Stimulated activated CD8-positive, alpha-beta memory T cell treated with anti-CD3 and anti-CD28 coated beads, Interleukin-12 subunit alpha, Interleukin-12 subunit beta, amount 100 ng/mL, for 24 hours (primary cell): Measurements from ENCODE around the gene TMEM203.

Experiments
- DNase-seq: peaks from one replicate; pipeline ENCODE4 v3.0.0-alpha.2; 2020; ENCODE audit errors: extremely low read depth

TMEM203 gene

GRCh38 chr9:137181680-137182079 is 23.8 kb downstream of the TMEM203 start:
- DNase-seq = no peak

DNA sequence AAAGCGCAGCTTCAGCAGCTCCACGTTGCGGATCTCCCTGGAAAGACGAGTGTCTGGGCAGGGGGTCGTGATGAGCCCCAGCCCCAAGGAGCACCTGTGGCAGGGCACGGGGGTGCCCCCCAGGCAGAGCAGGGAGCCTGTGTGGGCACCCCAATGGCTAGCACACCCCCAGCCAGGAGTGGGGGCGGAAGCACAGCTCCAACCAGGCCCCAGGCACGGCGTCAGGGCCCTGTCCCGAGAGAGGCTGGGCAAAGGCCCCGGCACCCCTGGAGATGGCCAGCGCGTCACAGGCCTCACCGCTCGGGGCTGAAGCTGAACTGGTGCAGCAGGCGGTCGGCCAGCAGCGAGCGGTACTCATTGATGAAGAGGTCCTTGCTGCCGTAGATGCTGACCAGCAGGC is 25.0 kb downstream of the TMEM203 start:
- DNase-seq = no peak

GRCh38 chr9:137179761-137180160 is 25.7 kb downstream of the TMEM203 start:
- DNase-seq = no peak

GRCh38 chr9:137178939-137179630 is 26.4 kb downstream of the TMEM203 start:
- no peak for DNase-seq

GRCh38 chr9:137178201-137178938 is 27.1 kb downstream of the TMEM203 start:
- DNase-seq = no peak

DNA sequence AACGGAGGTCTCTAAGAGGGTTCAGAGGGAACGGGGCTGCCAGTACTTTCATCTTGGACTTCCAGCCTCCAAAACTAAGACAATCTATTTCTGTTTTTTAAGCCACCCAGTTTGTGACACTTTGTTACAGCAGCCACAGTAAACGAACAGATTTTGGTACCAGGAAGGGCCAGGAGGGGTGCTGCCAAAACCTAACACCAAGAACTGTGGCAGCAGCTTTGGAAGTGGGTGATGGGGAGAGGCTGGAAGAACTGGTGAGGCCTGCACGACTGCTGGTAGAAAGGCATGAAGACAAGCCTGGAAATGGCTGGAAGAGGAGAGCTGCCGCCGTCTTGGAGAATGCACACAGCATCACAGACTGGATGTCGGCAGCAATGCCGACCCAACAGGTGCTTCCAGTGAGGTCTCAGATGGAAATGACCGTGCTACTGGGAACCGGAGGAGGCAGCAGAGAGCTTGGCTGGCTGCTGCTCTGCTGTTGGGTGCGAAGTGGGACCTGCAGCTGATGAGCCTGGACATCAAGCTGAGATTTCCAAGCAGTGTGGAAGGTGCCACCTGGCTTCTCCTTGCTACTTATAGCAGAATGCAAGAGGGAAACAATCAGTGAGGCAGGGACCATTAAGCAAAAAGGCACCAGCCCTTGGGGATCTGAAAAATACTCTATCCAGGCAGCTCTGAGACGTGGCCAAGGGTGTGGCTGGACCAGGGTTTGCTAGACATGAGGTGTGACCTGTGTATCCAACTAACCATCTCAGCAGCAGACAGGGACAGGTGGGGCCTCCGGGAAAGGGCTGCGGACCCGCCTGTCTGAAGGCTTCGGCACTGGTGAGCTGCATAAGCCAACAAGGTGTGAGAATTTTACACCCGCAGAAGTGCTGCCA is 28.9 kb downstream of the TMEM203 start:
- no peak for DNase-seq

DNA sequence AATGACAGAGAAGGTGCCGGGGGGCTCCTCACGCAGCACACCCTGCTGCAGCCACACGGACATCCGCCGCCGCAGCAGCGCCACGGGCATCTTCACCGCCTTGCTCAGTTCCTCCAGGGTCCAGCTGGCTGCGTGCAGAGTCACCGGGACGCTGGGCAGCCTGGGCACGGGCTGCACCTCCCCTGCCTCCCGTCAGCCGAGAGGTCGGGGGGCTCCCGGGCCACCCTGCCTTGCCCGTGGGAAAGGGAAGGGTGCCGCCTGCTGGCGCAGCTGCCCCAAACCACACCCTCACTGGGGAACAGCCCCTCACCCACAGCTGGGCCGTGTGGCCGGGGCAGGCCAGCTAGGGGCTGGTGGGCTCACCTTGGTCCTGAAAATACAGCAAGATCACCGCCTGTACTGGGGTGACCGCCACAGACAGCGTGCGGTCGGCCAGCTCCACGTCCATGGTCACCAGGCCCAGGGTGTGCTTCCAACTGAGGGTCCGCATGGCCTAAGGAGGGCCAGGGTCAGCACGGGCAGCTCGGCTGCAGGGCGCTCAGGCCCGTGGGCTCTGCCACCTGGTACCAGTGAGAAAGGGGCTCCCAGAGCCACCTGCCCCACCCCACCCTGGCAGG is 30.0 kb downstream of the TMEM203 start:
- no peak for DNase-seq

GRCh38 chr9:137174722-137175293 is 30.6 kb downstream of the TMEM203 start:
- no peak for DNase-seq

DNA sequence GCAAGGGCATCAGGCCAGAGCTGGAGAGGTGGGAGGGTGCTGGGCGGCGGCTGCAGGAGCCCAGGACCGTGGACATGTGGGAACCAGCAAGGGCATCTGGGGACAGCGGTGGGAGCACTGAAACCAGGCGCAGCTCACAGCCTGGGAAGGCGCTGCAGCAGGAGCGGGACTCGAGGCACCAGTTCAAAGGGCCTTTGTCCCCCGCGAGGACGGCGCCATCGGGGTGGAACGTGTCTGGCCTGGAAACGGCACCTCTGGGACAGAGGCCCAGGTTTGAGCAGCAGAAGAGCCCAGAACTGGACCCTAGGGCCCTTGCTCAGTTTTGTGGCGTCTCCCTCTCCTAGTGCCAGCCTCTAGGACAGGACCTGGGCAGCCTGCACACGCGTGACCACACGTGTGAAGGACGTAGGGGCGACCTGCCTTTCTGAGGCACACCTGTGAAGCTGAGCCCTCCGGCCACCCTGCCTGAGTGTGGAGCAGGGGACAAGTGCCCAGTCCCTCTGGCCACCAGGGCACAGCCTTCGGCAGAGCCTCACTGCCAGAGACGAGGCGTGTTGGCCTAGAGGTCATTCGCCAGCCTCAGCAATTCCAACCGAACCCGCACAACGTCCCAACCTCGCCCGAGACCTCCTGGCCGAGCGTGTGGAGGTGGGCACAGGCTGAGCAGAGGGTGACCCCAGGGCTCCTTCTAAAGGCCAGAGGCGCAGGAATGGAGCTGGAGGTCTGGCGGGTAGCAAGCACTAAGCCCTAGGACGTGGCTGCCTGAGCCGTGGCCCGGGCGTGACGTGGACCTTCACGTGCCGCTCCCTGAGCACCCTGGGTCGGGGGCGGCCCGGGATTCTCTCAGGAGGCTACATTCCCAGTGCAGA is 31.4 kb downstream of the TMEM203 start:
- no peak for DNase-seq

DNA sequence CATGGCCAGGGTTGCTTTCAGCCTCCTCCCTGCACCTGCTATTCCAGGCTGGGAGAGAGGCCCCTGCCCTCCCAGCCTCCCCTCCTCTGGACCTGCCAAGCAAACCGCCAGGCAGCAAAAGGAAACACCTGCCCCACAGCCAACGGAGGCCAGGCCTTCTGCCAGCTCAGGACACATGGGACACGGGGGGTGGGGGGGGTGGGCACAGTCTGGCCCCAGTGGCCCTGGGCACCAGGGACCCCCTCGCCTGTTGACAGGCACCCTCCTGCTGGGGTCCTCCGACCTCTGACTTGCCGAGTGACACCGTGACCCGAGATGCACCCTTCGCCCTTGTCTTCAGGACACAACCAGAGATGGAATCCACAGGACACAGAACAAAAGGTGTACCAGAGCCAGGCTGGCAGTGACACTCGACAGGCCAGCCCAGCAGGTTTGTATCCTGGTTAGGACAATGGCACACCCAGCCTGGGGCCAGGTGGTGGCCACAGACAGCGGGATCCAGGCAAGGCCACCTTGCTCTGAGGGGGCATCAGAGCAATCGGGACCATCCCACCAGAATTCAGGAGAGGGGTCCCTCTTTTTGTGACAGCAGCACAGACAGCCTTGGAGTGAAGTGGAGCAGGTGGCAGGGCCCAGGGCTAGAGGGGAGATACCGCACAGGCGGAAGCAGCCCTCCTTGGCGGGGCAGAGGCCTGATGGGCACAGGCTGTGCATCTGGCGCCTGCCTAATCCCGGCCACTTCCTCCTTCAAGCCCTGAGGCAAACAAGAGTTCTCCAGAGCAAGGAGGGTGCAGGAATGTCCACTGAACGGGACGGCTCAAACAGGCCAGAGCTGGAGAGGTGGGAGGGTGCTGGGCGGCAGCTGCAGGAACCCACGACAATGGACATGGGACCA is 32.3 kb downstream of the TMEM203 start:
- DNase-seq = no peak

GRCh38 chr9:137171149-137171900 is 34.1 kb downstream of the TMEM203 start:
- no peak for DNase-seq

GRCh38 chr9:137170486-137171148 is 34.8 kb downstream of the TMEM203 start:
- DNase-seq = no peak

DNA sequence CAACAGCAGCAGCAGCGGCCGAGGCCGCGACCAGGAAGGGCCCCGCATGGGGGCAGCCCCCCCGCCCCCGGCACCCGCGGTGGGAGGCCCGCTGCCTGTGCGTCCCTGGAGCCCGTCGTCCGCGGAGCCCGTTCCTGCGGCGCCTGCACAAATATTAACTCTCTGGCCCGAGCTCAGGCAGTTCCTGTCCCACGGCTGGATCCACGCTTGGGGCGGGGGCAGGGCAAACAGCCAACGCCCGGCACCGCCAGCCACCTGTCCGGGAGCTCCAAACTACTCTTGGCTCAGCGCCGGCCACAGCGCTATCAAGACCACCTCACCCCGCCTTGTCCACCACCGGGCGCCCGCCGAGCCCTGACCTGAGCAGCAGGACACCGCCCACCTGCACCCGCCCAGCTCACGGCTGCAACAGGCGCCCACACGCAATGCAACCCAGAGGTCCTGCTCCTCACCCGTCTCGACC is 35.5 kb downstream of the TMEM203 start, which contains the start of gene LRRC26:
Gene LRRC26, minus strand, starts transcription at position 156 of the 463 bp plus-strand sequence. Its CDS starts 108 bp downstream, at position 48.
- no peak for DNase-seq

- DNase-seq = no peak
Measured at GRCh38 chr9:137168904-137169856, 36.3 kb downstream of the TMEM203 start.

GRCh38 chr9:137168573-137168903 is 36.9 kb downstream of the TMEM203 start:
- DNase-seq = no peak

- DNase-seq = no peak
Measured at GRCh38 chr9:137167747-137168572, 37.5 kb downstream of the TMEM203 start.
